NCI-H1436 treated with DMSO at 0.1 percent for 48 hours (cell line): ENCODE results near the gene MYH7B.

Experiments
- DNase-seq: peaks from one replicate; lab custom pipeline; 2025; lab: John Stamatoyannopoulos, UW

MYH7B gene

DNA sequence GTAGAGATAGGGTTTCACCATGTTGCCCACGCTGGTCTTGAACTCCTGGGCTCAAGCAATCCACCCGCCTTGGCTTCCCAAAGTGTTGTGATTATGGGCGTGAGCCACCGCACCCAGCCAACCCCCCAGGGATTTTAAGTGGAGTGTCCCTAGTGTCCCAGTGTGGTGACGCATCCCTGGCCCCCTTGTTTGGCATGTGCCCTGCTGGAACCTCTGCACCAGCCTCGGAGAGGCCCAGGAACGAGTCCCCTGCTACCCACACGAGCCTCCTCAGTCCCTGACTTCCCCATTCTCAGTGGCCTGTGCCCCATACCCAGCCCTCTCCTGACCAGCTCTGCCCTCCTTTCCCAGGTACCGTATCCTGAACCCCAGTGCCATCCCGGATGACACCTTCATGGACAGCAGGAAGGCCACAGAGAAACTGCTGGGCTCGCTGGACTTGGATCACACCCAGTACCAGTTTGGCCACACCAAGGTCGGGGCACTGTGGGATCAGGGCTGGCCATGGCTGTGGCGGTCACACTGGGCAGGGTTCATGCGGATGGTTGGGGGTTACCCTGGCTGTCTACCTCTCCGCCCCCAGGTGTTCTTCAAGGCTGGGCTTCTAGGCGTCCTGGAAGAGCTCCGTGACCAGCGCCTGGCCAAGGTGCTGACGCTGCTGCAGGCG is 37.2 kb downstream of the MYH7B start:
- DNase-seq = no peak

DNA sequence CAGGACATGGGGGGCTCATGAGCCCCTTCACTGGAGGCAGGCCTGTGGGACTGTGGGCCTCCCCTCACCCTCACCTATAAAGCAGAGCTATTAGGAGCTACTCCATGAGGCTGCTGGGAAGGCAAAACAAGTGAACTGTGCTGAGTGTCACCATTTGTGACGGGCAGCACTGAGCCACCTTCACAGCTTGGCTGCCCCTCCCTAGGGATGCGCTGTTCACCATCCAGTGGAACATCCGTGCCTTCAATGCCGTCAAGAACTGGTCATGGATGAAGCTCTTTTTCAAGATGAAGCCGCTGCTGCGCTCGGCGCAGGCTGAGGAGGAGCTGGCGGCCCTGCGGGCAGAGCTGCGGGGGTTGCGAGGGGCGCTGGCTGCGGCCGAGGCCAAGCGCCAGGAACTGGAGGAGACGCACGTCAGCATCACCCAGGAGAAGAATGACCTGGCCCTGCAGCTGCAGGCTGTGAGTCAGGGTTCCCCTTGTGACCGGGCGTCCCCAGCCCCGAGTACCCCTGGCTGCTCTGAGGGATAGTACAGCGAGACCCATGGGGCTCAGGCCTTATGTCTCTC is 38.4 kb downstream of the MYH7B start:
- no peak for DNase-seq

DNA sequence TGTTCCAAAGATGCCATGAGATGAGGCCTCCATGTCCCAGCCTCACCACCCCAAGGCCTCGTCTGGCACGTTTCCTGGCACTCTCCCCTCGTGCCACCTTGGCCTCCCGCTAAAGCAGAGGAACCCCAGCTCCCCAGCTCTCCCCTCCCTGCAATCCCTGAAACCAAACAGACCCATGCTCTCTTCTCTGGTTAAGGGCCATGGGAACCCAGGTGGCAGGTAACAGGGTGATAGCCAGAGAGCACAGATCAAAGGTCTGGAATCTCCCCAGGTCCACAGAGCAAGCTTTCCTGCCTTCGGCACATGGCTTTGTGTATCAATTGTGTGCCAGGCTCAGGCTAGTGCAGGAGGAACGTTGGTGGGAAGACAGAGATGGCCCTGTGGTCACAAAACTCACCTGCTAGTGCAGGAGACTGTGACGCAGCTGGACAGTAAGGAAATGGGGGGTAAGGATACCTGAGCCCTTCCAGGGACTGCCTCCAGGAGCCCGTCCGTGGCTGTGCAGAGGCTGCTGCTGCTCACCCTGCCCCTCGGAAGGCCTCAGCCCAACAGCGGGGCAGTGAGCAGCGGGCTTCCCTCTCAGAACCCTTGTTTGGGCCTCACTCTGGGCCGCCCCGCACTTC is 39.0 kb downstream of the MYH7B start:
- no peak for DNase-seq

DNA sequence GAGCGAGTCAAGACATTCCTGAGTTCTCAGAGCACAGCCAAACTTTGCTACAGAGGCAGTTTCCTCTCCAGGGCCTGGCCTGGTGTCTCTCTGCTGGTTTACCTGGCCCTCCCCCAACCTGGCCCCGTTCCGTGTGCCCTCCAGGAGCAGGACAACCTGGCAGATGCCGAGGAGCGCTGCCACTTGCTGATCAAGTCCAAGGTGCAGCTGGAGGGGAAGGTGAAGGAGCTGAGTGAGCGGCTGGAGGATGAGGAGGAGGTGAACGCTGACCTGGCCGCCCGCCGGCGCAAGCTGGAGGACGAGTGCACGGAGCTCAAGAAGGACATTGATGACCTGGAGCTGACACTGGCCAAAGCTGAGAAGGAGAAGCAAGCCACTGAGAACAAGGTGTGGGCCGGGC is 39.5 kb downstream of the MYH7B start:
- no peak for DNase-seq

DNA sequence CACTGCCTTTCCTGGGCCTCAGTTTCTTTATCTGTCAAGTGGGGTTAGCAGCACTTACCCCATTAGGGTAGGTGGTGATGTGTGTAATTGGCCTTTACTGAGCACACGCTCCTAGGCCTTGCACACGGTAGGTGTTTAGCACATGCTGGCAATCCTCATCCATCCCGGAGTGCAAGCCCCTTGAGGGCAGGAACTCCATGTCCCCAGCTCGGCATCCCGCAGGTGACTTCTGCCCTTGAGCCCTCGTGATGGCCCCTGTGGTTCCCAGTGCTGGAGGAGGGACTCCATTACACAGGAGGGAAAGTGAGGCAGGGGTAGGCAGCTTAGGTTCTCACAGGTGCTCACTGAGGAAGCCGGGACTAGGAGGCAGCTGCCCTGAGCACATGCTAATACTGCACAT is 40.0 kb downstream of the MYH7B start:
- no peak for DNase-seq

DNA sequence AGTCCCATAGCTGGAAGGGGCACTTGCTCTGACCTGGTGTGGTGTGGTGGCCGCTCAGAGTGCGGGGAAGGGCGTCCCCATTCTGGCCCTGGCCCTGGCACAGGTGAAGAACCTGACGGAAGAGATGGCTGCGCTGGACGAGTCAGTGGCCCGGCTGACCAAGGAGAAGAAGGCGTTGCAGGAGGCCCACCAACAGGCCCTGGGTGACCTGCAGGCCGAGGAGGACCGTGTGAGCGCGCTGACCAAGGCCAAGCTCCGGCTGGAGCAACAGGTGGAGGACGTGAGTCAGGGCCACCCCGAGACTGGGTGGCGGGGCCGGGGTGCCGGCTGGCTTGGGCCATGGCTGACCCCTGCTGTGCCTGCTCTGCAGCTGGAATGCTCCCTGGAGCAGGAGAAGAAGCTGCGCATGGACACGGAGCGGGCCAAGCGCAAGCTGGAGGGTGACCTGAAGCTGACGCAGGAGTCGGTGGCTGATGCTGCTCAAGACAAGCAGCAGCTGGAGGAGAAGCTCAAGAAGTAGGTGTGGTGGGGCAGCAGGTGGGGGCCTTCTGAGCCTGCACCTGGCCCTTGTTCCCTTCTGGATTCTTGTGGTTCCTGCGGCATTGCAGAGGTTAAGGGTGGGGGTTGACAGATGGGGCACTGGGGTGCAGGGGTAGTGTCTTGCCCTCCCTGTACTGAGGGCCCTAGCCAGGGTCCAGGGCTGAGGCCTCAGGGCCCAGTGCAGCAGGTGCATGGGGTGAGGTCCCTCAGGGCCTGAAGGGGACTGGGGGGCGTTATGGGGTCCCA is 40.8 kb downstream of the MYH7B start:
- no peak for DNase-seq

DNA sequence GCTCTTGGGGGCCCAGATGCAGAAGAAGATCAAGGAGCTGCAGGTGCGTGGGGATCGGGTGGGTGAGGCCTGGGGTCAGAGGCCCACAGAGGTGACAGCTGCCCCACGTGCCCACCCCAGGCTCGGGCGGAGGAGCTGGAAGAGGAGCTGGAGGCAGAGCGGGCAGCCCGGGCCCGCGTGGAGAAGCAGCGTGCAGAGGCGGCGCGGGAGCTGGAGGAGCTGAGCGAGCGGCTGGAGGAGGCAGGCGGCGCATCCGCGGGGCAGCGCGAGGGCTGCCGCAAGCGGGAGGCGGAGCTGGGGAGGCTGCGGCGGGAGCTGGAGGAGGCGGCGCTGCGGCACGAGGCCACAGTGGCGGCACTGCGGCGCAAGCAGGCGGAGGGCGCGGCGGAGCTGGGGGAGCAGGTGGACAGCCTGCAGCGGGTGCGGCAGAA is 41.5 kb downstream of the MYH7B start:
- DNase-seq = no peak

DNA sequence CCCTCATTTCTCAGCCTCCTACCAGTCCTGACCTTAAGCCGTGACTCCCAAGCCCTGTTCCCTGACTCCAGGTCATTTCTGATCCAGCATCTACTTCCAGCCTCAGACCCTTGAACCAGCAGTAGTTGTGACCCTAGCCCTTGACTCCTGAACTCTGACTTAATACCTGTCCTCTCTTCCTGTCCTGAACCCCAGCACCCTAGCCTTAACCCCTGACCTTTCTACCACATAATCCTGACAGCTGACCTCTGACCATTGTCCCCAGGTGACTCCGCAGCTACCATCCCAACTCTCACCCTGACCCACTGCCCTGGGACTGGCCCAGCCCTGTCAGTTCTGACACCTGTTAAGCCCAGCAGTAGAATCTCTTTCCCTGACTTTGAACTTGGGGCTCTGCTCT is 42.1 kb downstream of the MYH7B start:
- no peak for DNase-seq

DNA sequence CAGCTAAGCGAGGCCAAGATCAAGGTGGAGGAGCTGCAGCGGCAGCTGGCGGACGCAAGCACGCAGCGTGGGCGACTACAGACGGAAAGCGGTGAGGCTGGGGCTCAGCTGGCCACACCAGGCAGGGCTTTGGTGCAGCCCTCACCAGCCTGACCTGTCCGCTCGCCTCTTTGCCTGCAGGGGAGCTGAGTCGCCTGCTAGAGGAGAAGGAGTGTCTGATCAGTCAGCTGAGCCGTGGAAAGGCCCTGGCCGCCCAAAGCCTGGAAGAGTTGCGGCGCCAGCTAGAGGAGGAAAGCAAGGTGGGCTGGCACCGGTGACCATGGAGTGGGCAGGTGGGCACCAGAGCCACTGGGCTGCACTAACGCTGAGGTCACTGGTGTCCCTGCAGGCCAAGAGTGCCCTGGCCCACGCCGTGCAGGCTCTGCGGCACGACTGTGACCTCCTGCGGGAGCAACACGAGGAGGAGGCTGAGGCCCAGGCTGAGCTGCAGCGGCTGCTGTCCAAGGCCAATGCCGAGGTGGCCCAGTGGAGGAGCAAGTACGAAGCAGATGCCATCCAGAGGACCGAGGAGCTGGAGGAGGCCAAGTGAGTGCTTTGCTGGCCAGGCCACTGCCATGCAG is 42.8 kb downstream of the MYH7B start:
- DNase-seq = no peak

DNA sequence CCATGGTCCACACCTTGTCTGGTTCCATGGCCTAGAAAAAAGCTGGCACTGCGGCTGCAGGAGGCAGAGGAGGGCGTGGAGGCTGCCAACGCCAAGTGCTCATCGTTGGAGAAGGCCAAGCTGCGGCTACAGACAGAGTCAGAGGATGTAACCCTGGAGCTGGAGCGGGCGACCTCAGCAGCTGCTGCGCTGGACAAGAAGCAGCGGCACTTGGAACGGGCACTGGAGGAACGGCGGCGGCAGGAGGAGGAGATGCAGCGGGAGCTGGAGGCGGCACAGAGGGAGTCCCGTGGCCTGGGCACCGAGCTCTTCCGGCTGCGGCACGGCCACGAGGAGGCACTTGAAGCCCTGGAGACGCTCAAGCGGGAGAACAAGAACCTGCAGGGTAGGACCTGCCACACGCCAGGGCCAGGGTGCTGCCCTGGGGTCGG is 43.4 kb downstream of the MYH7B start:
- DNase-seq = no peak

DNA sequence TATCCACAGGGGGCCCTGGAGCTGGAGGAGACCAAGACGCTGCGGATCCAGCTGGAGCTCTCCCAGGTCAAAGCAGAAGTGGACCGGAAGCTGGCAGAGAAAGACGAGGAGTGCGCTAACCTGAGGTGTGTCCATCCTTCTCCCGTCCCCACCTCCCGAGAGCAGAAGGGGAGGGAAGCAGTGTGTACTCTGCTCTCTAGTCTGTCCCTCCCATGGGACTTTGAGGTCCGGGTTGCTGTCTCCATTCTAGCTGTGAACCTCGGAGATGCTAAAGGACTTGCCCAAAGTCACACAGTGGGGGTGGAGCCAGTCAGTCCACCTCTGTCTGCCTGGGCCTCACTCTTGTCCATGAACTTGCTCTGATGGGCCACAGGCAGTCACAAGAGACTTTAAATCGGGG is 44.1 kb downstream of the MYH7B start:
- no peak for DNase-seq

DNA sequence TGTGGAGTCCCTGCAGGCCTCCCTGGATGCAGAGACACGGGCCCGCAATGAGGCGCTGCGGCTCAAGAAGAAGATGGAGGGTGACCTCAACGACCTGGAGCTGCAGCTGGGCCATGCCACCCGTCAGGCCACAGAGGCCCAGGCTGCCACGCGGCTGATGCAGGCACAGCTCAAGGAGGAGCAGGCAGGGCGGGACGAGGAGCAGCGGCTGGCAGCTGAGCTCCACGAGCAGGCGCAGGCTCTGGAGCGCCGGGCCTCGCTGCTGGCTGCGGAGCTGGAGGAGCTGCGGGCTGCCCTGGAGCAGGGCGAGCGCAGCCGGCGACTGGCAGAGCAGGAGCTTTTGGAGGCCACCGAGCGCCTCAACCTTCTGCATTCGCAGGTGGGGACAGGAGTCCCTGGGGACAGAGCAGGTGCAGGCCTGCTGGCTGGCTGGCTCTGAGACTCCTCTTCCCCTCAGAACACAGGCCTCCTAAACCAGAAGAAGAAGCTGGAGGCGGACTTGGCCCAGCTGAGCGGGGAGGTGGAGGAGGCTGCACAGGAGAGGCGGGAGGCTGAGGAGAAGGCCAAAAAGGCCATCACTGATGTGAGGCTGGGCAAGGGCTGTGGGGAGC is 44.7 kb downstream of the MYH7B start:
- DNase-seq = no peak

DNA sequence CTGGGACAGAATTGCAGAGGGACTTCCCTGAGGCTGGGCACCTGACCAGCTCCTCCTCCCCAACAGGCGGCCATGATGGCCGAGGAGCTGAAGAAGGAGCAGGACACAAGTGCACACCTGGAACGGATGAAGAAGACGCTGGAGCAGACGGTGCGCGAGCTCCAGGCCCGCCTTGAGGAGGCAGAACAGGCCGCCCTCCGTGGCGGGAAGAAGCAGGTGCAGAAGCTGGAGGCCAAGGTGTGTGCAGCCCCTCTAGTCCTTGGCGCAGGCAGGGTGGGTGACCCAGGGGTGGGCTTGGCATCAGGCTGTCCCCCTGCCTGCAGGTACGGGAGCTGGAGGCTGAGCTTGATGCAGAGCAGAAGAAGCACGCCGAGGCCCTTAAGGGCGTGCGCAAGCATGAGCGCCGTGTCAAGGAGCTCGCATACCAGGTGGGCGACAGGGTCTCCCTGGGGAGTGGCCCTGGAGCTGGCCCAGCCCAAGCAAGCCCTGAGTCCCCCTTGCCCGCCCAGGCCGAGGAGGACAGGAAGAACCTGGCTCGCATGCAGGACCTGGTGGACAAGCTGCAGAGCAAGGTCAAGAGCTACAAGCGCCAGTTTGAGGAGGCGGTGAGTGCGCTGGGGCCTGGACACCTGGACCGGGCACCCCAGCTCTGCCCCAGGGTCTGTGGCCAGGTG is 45.4 kb downstream of the MYH7B start:
- DNase-seq = no peak

DNA sequence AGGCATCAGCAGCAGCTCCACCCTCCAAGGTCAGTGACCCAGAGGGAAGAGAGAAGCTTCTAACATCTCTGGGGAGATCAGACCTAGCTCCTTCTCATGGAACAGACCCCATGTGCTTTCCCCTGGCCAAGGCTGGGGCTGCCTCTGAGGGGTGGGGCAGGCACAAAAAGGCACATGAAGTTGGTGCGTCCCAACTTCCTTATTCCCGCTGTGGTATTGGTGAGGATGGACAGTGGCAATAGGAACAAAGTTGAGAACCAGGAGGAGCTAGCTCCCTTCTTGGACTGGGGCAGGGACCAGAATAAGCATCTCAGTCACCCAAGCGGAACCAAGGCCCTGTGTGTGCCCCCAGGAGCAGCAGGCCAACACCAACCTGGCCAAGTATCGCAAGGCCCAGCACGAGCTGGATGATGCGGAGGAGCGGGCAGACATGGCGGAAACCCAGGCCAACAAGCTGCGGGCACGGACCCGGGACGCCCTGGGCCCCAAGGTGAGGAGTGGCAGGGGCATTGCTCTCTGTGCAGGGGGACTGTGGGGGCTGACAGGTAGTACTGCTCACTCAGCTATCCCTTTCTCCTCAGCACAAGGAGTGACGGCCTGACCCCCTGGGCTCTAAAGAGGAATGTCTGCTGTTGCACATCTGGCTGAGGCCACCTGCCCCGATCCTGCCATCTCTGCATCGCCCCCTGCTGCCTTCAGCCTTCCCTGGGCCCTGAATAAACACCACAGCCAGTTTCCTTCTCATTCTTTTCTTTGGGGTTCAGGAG is 46.1 kb downstream of the MYH7B start:
- no peak for DNase-seq

DNA sequence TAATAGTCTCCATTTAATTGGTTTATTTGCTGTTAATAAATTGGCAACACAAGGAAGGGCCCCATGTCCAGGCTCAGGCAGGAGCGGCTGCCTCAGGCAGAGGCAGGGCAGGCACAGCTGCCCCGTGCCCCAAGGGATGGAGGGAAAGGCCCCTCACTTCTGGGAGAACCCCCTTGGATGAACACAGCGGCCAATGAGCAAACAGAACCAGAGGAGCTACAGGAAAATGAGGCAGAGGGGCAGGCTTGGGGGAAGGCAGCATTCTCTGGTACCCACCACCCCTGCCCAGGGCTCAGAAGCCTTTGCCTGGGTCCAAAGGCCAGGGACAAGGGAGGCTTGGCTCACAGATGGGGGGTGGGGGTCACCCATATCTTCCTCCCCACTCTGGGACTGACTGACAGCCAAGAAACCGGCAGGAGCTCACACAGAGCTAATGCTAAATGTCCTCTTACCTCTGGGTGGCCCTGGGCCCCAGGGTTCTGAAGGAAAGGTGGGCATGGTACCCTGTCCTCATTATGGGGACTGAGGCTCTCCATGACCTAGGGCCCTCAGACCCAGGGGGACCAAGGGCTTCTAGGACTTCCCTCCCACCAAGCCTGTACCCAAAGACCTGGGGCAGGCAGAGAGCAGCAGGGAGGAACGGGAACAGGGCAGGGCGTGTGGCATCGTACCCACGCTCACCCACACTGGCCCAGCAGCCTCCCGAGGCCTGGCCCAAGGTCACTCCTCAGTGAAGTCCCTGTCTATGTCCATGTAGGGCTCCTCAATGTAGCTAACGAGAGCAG is 47.0 kb downstream of the MYH7B start:
- no peak for DNase-seq

DNA sequence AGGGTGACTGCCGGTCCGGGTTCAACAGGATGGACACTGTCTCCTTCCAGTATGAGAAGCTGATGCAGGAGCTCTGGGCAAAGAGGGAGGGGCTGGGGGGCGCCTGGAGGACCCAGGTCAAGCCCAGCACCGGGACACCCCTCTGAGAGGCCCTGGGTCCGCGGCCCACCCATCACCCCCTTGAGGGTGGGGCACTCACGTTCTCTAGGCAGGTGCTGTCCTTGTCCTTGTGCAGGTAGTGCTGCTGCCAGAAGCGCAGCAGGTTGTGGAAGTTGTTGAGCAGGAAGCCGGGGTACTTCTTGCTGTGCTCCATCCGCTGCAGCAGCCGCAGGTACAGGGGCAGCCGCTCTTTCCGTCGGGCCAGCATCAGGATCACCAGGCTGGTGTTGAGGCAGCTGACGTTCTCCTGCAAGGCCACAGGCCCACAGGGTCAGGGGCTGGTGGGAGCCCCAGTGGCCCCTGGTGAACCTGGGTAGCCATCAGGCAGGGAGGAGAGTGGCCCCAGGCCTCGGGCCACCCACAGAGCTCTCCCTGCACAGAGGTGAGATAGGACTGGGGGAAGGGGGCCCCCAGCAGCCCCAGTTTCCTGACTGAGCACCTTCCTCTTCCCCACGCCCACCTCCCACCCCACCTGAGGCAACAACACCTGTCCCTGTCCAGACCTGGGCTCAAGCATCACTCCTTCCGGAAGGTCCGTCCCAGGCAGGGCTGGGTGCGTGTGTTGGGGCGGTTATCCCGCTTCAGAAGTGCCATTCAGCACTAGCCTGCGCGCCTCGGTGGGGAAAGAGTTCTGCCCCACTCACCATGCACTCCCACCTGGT is 47.8 kb downstream of the MYH7B start:
- no peak for DNase-seq

DNA sequence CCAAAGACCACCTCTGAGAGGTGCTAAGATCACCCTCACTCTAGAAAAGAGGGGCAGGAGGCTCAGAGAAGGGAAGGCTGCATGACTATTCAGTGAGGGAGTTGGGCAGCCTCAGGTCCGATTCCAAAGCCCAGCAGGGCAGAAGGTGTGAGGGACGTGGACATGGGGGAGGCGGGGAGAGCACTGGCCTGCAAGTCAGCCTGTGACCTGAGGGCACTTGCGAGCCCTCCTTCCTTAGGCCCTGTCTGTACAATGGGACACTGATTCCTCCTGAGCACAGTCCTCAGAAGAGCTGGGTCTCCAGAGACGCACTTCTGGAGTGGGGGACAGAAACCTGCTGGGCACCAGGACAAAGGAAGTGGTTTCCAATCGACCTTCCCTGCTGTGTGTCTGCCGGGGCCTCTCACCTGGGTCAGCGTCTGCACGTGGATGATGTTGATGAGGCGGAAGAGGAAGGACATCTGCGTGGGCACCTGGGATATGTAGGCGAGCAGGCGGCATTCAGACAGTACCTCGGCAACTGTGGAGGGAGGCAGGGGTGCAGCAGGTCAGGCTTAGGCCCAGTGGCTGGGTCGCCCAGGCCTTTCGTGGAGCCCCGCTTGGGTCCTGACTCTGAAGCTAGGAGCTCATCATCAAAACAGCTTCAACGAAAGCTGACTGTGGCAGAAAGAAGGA is 48.5 kb downstream of the MYH7B start:
- DNase-seq = no peak

DNA sequence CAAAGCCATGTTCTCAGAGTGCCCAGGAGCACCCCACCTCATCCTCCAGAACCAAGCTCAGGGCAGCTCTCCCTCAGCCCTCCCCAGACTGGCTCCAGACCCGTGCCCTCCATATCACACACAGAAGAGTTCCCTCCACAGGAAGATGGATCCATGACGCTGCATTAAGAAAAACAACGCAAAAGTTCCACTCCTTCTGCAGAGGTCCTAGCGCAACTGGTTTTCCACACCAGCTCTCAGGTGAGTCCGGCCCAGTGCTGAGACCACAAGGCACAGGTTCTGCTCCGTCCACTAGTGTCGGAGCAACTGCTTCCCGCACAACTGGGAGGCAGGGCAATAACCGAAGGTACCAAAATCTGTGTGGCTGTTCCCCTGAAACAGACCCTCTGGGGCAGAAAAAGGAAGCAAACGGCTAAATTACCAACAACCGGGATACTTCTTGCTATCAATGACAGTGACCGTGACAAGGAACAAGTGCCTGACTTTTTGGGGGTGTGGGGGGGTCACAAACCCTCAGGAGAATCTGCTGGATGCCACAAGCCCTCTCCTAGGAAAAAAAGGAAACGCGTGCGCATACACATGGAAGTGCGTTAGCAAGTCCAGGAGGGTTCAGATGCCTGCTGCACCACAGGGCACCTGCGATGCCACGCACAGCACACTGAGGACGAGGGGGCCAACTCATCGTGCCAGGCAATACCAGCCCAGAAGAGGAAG is 49.2 kb downstream of the MYH7B start:
- DNase-seq = no peak
